PC-9 (cell line): ENCODE measurements around the gene ZNF599.

Source experiments
- CTCF ChIP-seq: fragments of 200-600 bp; sonication (generic); conservative IDR thresholded peaks from 2 replicates; pipeline ENCODE4 v1.6.1; 2017; ENCODE audit warnings: mixed run types, antibody characterized with exemption, mild to moderate bottlenecking, moderate library complexity
- EZH2 ChIP-seq: fragments of 200-600 bp; sonication (generic); IDR thresholded peaks from 2 replicates; pipeline ENCODE4 v1.8.0; 2017; ENCODE audit warnings: antibody characterized with exemption, low read depth

GRCh38 chr19:34778342-34778741, 5.3 kb upstream of the ZNF599 start:
- TF ChIP-seq CTCF (no peak), EZH2 (no peak)
